Astrocyte (in vitro differentiated cells and primary cell): ENCODE measurements around the gene POU2F1. TPM values are rescaled to one million over a fixed set of nuclear protein-coding genes. Genes with fewer than 3 reads are reported as not detected.

Experiments used
- DNase-seq: peaks from one replicate; pipeline ENCODE4 v3.0.0-alpha.2; 2010; ENCODE audit warnings: low read depth
- FAIRE-seq: peaks from 2 replicates; lab custom pipeline; 2011; peaks lifted over from hg19 to GRCh38; lab: Jason Lieb, UNC
- H2AFZ ChIP-seq: 2 replicates; pipeline ENCODE4 v1.6.0; 2012; ENCODE audit warnings: low read depth, low read length, inconsistent platforms
- H3K27ac ChIP-seq: 2 replicates; pipeline ENCODE4 v1.5.1; 2011; ENCODE audit warnings: low read depth, low read length, inconsistent platforms
- H3K27me3 ChIP-seq: 2 replicates; pipeline ENCODE4 v1.6.0; 2011; ENCODE audit warnings: low read length, inconsistent platforms; ENCODE audit not compliant: insufficient read depth
- H3K36me3 ChIP-seq: 2 replicates; pipeline ENCODE4 v1.5.1; 2011; ENCODE audit warnings: low read length, inconsistent platforms; ENCODE audit not compliant: insufficient read depth
- H3K4me1 ChIP-seq: 2 replicates; pipeline ENCODE4 v1.5.1; 2011; ENCODE audit warnings: low read length, inconsistent platforms; ENCODE audit not compliant: insufficient read depth
- H3K4me2 ChIP-seq: 2 replicates; pipeline ENCODE4 v1.6.0; 2012; ENCODE audit warnings: low read length, inconsistent platforms
- H3K4me3 ChIP-seq: 2 replicates; pipeline ENCODE4 v1.5.1; 2011; ENCODE audit warnings: low read depth, mild to moderate bottlenecking, low read length, inconsistent platforms; ENCODE audit not compliant: insufficient read depth
- H3K79me2 ChIP-seq: 2 replicates; pipeline ENCODE4 v1.6.0; 2012; ENCODE audit warnings: mild to moderate bottlenecking, low read length, inconsistent platforms; ENCODE audit not compliant: insufficient read depth
- H3K9ac ChIP-seq: 2 replicates; pipeline ENCODE4 v1.6.0; 2012; ENCODE audit warnings: mild to moderate bottlenecking, low read length, inconsistent platforms
- H3K9me3 ChIP-seq: 2 replicates; pipeline ENCODE4 v1.5.1; 2012; ENCODE audit warnings: low read depth, mild to moderate bottlenecking, low read length, inconsistent platforms; ENCODE audit not compliant: insufficient read depth
- H4K20me1 ChIP-seq: 2 replicates; pipeline ENCODE4 v1.6.0; 2012; ENCODE audit warnings: low read length, inconsistent platforms; ENCODE audit not compliant: insufficient read depth
- H3K27ac Mint-ChIP-seq: one replicate; pipeline ENCODE4 v1.8.0; 2021; ENCODE audit warnings: mild to moderate bottlenecking, mixed read lengths; ENCODE audit not compliant: unreplicated experiment
- H3K27me3 Mint-ChIP-seq: one replicate; pipeline ENCODE4 v1.8.0; 2021; ENCODE audit warnings: low read depth, mixed read lengths; ENCODE audit not compliant: unreplicated experiment
- H3K36me3 Mint-ChIP-seq: one replicate; pipeline ENCODE4 v1.8.0; 2021; ENCODE audit warnings: low read depth, mixed read lengths; ENCODE audit not compliant: unreplicated experiment
- H3K4me1 Mint-ChIP-seq: one replicate; pipeline ENCODE4 v1.8.0; 2021; ENCODE audit warnings: low read depth, mixed read lengths; ENCODE audit not compliant: unreplicated experiment
- H3K4me3 Mint-ChIP-seq: one replicate; pipeline ENCODE4 v1.8.0; 2021; ENCODE audit warnings: mild to moderate bottlenecking, moderate library complexity, mixed read lengths; ENCODE audit not compliant: unreplicated experiment
- H3K9me3 Mint-ChIP-seq: one replicate; pipeline ENCODE4 v1.8.0; 2021; ENCODE audit warnings: mild to moderate bottlenecking, mixed read lengths; ENCODE audit not compliant: unreplicated experiment
- EZH2 ChIP-seq: IDR thresholded peaks from 2 replicates; pipeline ENCODE4 v1.6.1; 2012; ENCODE audit warnings: mild to moderate bottlenecking, low read length, inconsistent platforms; ENCODE audit not compliant: insufficient read depth
- total RNA-seq: library from RNA; stranded (reverse); gene quantifications from 2 replicates; pipeline ENCODE4 v1.2.1, GENCODE V29; 2021
- TF ChIP-seq, protein P1 (sequence below): IDR thresholded peaks from 2 replicates; pipeline ENCODE4 v1.5.1; 2011; ENCODE audit warnings: low read depth, mild to moderate bottlenecking, inconsistent platforms, low read length, moderate library complexity; ENCODE audit not compliant: insufficient read depth

Gene POU2F1
- total RNA-seq, 1 donor from 2014 or later = 21.7 TPM

DNA sequence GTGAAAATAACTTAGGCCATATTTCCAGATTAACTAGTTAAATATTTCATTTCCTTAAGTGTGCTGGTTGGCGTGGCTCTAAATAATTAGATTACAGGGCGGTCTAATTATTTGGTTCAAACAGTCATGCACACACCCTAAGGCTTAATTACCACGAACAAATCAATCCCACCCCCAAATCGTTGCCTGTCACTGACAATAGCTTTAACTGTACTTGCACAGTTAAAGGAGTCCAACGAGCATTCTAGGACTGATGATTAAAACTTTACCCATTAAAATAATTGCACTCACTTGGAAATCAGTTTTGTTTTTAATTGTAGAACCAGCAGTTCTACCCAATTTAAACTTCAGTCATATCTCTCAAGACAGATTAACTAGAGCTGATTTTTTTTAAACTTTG lies 1.5 kb upstream of the POU2F1 start:
- Histone ChIP-seq H3K27ac (no peak overlapping the region), H3K9ac (peak overlapping the region; percentile 87), H3K4me1 (peaks cover 8% of the 10 kb centered on the region), H3K4me2 (peak overlapping the region; percentile 95), H3K36me3 (no peaks in the 10 kb centered on the region), H3K79me2 (peaks cover 22% of the 10 kb centered on the region), H3K4me3 (peak overlapping the region; percentile 96), H2AFZ (peak overlapping the region; percentile 100), H4K20me1 (peaks cover 15% of the 10 kb centered on the region), H3K27me3 (no peaks in the 10 kb centered on the region), H3K9me3 (no peaks in the 10 kb centered on the region)
- DNase-seq = no peak
- FAIRE-seq = no peak
- H3K4me1 Mint-ChIP-seq = peaks cover 14% of the 10 kb centered on the region
- TF ChIP-seq EZH2 = no peak
- TF ChIP-seq, protein P1, sequence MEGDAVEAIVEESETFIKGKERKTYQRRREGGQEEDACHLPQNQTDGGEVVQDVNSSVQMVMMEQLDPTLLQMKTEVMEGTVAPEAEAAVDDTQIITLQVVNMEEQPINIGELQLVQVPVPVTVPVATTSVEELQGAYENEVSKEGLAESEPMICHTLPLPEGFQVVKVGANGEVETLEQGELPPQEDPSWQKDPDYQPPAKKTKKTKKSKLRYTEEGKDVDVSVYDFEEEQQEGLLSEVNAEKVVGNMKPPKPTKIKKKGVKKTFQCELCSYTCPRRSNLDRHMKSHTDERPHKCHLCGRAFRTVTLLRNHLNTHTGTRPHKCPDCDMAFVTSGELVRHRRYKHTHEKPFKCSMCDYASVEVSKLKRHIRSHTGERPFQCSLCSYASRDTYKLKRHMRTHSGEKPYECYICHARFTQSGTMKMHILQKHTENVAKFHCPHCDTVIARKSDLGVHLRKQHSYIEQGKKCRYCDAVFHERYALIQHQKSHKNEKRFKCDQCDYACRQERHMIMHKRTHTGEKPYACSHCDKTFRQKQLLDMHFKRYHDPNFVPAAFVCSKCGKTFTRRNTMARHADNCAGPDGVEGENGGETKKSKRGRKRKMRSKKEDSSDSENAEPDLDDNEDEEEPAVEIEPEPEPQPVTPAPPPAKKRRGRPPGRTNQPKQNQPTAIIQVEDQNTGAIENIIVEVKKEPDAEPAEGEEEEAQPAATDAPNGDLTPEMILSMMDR = no peak
- H3K27me3 Mint-ChIP-seq = no peaks in the 10 kb centered on the region
- no peaks in the 10 kb centered on the region for H3K9me3 Mint-ChIP-seq
- no peak overlapping the region for H3K27ac Mint-ChIP-seq
- no peaks in the 10 kb centered on the region for H3K36me3 Mint-ChIP-seq
- peak overlapping the region; percentile 95 for H3K4me3 Mint-ChIP-seq

DNA sequence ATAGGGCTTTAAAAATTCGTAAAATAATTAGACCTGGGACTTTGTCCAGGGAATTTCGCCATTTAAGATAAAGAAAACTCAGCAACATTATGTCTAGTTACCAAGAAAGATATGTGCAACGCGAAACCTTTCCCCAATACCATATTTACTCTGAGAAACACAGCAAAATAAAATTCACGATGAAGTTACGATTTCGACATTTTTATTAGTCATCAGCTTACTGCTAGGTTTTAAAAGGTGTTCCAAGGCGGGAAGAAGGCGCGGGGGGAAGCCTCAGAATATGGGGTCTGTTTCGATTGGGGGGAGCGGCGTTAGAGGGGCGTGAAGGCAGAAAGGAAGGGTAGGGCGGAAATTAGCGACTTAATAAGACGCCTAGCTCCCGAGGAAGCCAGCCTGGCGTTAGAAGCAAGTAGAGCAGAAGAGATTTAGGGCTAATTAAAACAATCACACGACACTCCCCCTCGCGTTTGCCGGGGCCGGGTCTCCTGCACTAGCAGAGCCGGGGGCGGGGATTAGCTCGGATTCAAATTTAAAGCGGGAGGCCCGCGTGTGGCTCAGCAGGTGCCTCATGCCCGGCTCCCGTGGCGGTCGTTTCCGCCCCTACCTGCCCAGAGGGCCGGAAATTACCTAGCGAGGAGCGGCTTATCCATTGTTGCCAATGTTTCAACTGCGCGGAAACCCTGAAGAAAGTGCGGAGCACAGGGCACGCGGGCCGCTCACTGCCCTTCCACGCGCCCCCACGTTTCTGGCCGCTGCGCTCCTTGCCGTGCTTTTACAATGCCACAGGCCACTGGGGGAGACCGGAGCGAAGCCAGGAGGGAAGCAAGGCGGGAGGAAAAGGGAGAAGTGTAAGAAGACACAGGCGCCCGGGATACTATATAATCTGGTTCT lies 795 bp upstream of the POU2F1 start:
- H3K4me1 Mint-ChIP-seq = peaks cover 14% of the 10 kb centered on the region
- peaks cover 29% of the 10 kb centered on the region for H3K79me2 ChIP-seq
- H3K4me1 ChIP-seq = peaks cover 8% of the 10 kb centered on the region
- FAIRE-seq = no peak
- peak overlapping the region; percentile 87 for H3K9ac ChIP-seq
- H3K27ac Mint-ChIP-seq = peak overlapping the region; percentile 83
- peak overlapping the region; percentile 68 for H3K27ac ChIP-seq
- H3K9me3 Mint-ChIP-seq = no peaks in the 10 kb centered on the region
- peaks cover 15% of the 10 kb centered on the region for H4K20me1 ChIP-seq
- H3K4me3 ChIP-seq = peak overlapping the region; percentile 96
- H3K9me3 ChIP-seq = no peaks in the 10 kb centered on the region
- peak overlapping the region; percentile 100 for H2AFZ ChIP-seq
- H3K36me3 ChIP-seq = no peaks in the 10 kb centered on the region
- peak; percentile 42 for DNase-seq
- no peaks in the 10 kb centered on the region for H3K36me3 Mint-ChIP-seq
- peak overlapping the region; percentile 95 for H3K4me2 ChIP-seq
- H3K27me3 ChIP-seq = no peaks in the 10 kb centered on the region
- no peaks in the 10 kb centered on the region for H3K27me3 Mint-ChIP-seq
- peak overlapping the region; percentile 95 for H3K4me3 Mint-ChIP-seq
- TF ChIP-seq, protein P1 = no peak
- no peak for TF ChIP-seq EZH2
